ENCODE results near the gene SUPT6H. TPM values are rescaled to one million over a fixed set of nuclear protein-coding genes. Genes with fewer than 3 reads are reported as not detected.

SUPT6H gene
- total RNA-seq, 1 experiment from 2014 or later = 61.3 TPM

GRCh38 chr17:28712032-28712704 lies 50.2 kb downstream of the SUPT6H start:
- peak; percentile 23 for ATAC-seq
- POLR2A ChIA-PET = interaction anchor here (0.6 to 3.5 kb wide), 13 partner anchors 8 to 141 kb away, joined by 3 to 72 read pairs (median 8); partner anchors contain the start of genes BLTP2, NEK8, PIGS and RPL23A

GRCh38 chr17:28712705-28713415 lies 50.9 kb downstream of the SUPT6H start:
- H3K9me3 Mint-ChIP-seq = no peaks in the 10 kb centered on the region
- no peak for DNase-seq (ENCODE audit: low spot score)
- H3K27ac Mint-ChIP-seq = peak overlapping the region; percentile 95
- ChIA-PET CTCF (interaction anchor here (1.1 to 5.4 kb wide), 4 partner anchors 10 to 173 kb away, joined by 3 to 69 read pairs (median 7); partner anchors contain the start of genes NEK8 and TLCD1), POLR2A (interaction anchor here (3.5 kb wide), 1 partner anchor 14 kb away, joined by 72 read pairs; the partner anchor contains the start of genes NEK8 and TLCD1)
- no peaks in the 10 kb centered on the region for H3K27me3 Mint-ChIP-seq (ENCODE audit: low read depth)
- peak overlapping the region; percentile 98 for H3K4me3 Mint-ChIP-seq
- peaks cover 21% of the 10 kb centered on the region for H3K4me1 Mint-ChIP-seq
- H3K36me3 Mint-ChIP-seq = peaks cover 23% of the 10 kb centered on the region
- TF ChIP-seq PRDM15 (CRISPR knock-in tag; IDR thresholded peaks at IDR 0.05) (peak; percentile 42; the same call in 1 of the 2 replicates), ZNF263 (CRISPR knock-in tag; IDR thresholded peaks at IDR 0.05; ENCODE audit: low read depth) (no peak), NFYB (CRISPR knock-in tag; conservative IDR thresholded peaks at IDR 0.05; ENCODE audit: low read depth) (no peak)
- no peak for ATAC-seq

More at GRCh38 chr17:28712032-28712704, 50.2 kb downstream of the SUPT6H start:
- TF ChIP-seq ZNF423 (CRISPR knock-in tag; IDR thresholded peaks at IDR 0.05) (peak; percentile 34; the same call in 1 of the 2 replicates), SP1 (CRISPR knock-in tag; conservative IDR thresholded peaks at IDR 0.05) (peak; percentile 22; the same call in 1 of the 2 replicates), FOXK1 (CRISPR knock-in tag; IDR thresholded peaks at IDR 0.05) (peak; percentile 48; the same call in 1 of the 2 replicates), SMAD4 (CRISPR knock-in tag; IDR thresholded peaks at IDR 0.05) (no peak), OVOL2 (CRISPR knock-in tag; IDR thresholded peaks at IDR 0.05; ENCODE audit: borderline replicate concordance) (no peak), ATF2 (CRISPR knock-in tag; IDR thresholded peaks at IDR 0.05; ENCODE audit: borderline replicate concordance, low read depth) (no peak), IRF1 (CRISPR knock-in tag; IDR thresholded peaks at IDR 0.05) (no peak), E2F5 (CRISPR knock-in tag; IDR thresholded peaks at IDR 0.05) (no peak), ETV6 (CRISPR knock-in tag; IDR thresholded peaks at IDR 0.05) (0 out of 2 replicates have a peak, but pooled peaks have one; percentile 33), FOXP1 (CRISPR knock-in tag; IDR thresholded peaks at IDR 0.05; ENCODE audit: borderline replicate concordance) (no peak)
- DNase-seq (ENCODE audit: low spot score) = peak; percentile 68
- H3K4me3 Mint-ChIP-seq = peak overlapping the region; percentile 98
- H3K9me3 Mint-ChIP-seq = no peaks in the 10 kb centered on the region
- H3K4me1 Mint-ChIP-seq = peaks cover 26% of the 10 kb centered on the region
- no peaks in the 10 kb centered on the region for H3K27me3 Mint-ChIP-seq (ENCODE audit: low read depth)
- CTCF ChIA-PET = interaction anchor here (0.6 to 5.4 kb wide), 10 partner anchors 10 to 240 kb away, joined by 3 to 69 read pairs (median 6); partner anchors contain the start of genes BLTP2, NEK8, PHF12 and TLCD1
- H3K27ac Mint-ChIP-seq = peak overlapping the region; percentile 95
- peaks cover 23% of the 10 kb centered on the region for H3K36me3 Mint-ChIP-seq
